Measurements from ENCODE around the gene SEMA5A. TPM values are rescaled to one million over a fixed set of nuclear protein-coding genes. Genes with fewer than 3 reads are reported as not detected.

The SEMA5A gene
- polyA plus RNA-seq, 1 experiment: 98.4 TPM

- CTCF ChIA-PET: interaction anchor here (0.6 to 1.2 kb wide), 3 partner anchors 203 to 1007 kb away, joined by 3 read pairs; partner anchors contain the start of gene SEMA5A
- POLR2A ChIA-PET: no interaction called here
These were observed 203.6 kb downstream of the SEMA5A start for GRCh38 chr5:9342161-9342787.

GRCh38 chr5:9340085-9340484 lies 205.8 kb downstream of the SEMA5A start:
- no peak for DNase-seq (ENCODE audit: low read depth)
- Histone ChIP-seq H3K4me3 (ENCODE audit: low read depth, low read length) (no peak overlapping the region), H3K36me3 (ENCODE audit: control insufficient read depth, insufficient read depth, low read length) (no peaks in the 10 kb centered on the region), H3K27me3 (ENCODE audit: control insufficient read depth, insufficient read depth, low read length) (no peaks in the 10 kb centered on the region)
- ChIA-PET POLR2A (no interaction called here), CTCF (no interaction called here)
- TF ChIP-seq CTCF (IDR thresholded peaks at IDR 0.05; ENCODE audit: insufficient read depth, low read depth, low read length): no peak

More at GRCh38 chr5:9342161-9342787, 203.6 kb downstream of the SEMA5A start:
- no peak for DNase-seq (ENCODE audit: low read depth)
- H3K36me3 ChIP-seq (ENCODE audit: control insufficient read depth, insufficient read depth, low read length): no peaks in the 10 kb centered on the region
- no peaks in the 10 kb centered on the region for H3K27me3 ChIP-seq (ENCODE audit: control insufficient read depth, insufficient read depth, low read length)
- TF ChIP-seq CTCF (IDR thresholded peaks at IDR 0.05; ENCODE audit: insufficient read depth, low read depth, low read length): no peak
- no peak overlapping the region for H3K4me3 ChIP-seq (ENCODE audit: low read depth, low read length)

- Histone ChIP-seq H3K36me3 (ENCODE audit: control insufficient read depth, insufficient read depth, low read length) (no peaks in the 10 kb centered on the region), H3K27me3 (ENCODE audit: control insufficient read depth, insufficient read depth, low read length) (no peaks in the 10 kb centered on the region), H3K4me3 (ENCODE audit: low read depth, low read length) (no peak overlapping the region)
- peak; percentile 46 for TF ChIP-seq CTCF (IDR thresholded peaks at IDR 0.05; ENCODE audit: insufficient read depth, low read depth, low read length)
- DNase-seq (ENCODE audit: low read depth): no peak
- POLR2A ChIA-PET: no interaction called here
- CTCF ChIA-PET: interaction anchor here (0.9 to 1.5 kb wide), 2 partner anchors 20 to 87 kb away, joined by 3 to 4 read pairs; no protein-coding TSS in a partner anchor
These were observed 206.6 kb downstream of the SEMA5A start for GRCh38 chr5:9339206-9339818.

GRCh38 chr5:9338796-9339195 lies 207.1 kb downstream of the SEMA5A start:
- TF ChIP-seq CTCF (IDR thresholded peaks at IDR 0.05; ENCODE audit: insufficient read depth, low read depth, low read length): no peak
- ChIA-PET CTCF (interaction anchor here (0.7 to 1.5 kb wide), 3 partner anchors 20 to 121 kb away, joined by 3 to 4 read pairs (median 3); no protein-coding TSS in a partner anchor), POLR2A (no interaction called here)
- DNase-seq (ENCODE audit: low read depth): no peak
- no peaks in the 10 kb centered on the region for H3K36me3 ChIP-seq (ENCODE audit: control insufficient read depth, insufficient read depth, low read length)
- H3K27me3 ChIP-seq (ENCODE audit: control insufficient read depth, insufficient read depth, low read length): no peaks in the 10 kb centered on the region
- H3K4me3 ChIP-seq (ENCODE audit: low read depth, low read length): no peak overlapping the region

GRCh38 chr5:9337928-9338595 lies 207.8 kb downstream of the SEMA5A start:
- POLR2A ChIA-PET: no interaction called here
- TF ChIP-seq CTCF (IDR thresholded peaks at IDR 0.05; ENCODE audit: insufficient read depth, low read depth, low read length): no peak
- DNase-seq (ENCODE audit: low read depth): peak; percentile 85

More at GRCh38 chr5:9337928-9338595, 207.8 kb downstream of the SEMA5A start:
- Histone ChIP-seq H3K27me3 (ENCODE audit: control insufficient read depth, insufficient read depth, low read length) (no peaks in the 10 kb centered on the region), H3K4me3 (ENCODE audit: low read depth, low read length) (no peak overlapping the region), H3K36me3 (ENCODE audit: control insufficient read depth, insufficient read depth, low read length) (no peaks in the 10 kb centered on the region)
- CTCF ChIA-PET: interaction anchor here (0.7 to 1.5 kb wide), 3 partner anchors 21 to 122 kb away, joined by 3 to 4 read pairs (median 3); no protein-coding TSS in a partner anchor

Data from BJ (cell line).